ENCODE measurements around the gene UQCRC1.

Gene UQCRC1

DNA sequence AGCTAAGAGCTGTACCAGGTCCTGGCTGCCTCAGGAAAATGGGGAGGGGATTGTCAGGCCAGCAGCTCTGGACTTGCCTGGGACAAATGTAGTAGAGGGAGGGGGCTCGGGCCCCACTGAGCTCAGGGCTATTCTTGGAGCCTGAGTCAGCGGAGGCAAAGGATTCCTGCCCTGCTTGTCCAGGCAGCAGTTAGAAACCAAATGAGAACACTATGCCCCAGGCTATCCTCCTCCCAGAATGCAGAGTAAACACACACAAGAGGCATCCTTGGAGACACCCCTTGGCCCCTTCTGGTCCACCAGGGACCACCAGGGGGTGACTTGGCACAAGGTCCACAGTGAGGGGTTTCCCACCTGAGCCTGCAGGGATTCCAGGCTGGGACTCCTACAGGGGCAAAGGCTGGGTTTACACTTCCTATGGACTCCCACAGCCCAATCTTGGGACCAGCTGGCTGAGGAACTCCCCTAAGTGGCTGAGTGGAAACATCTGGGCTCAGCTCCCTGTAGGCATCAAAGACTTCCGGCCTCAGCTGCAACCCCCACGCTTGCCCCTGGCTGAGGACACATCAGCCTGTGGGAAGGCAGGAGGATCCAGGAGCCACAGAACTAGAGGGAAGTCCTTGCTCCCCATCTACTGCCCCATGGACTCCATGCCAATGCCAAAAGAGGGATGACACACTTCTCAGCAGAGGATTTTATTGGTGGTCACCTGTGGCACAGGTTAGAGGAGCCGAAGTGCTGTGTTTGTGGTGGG is 10.9 kb downstream of the UQCRC1 start (continued):
- peak; percentile 64; the same call in 1 of the 2 replicates for TF ChIP-seq ZNF324 (tag by site-specific recombination; IDR thresholded peaks at IDR 0.05)
- TF ChIP-seq ZNF398 (tag by site-specific recombination; IDR thresholded peaks at IDR 0.05): peak; percentile 56; the same call in 1 of the 2 replicates
- no peak for TF ChIP-seq ZBTB7A (tag by site-specific recombination; IDR thresholded peaks at IDR 0.05; ENCODE audit: low read depth)
- peak; percentile 11; the same call in 1 of the 2 replicates for TF ChIP-seq KLF17 (tag by site-specific recombination; IDR thresholded peaks at IDR 0.05)
- TF ChIP-seq ZFHX2 (tag by site-specific recombination; conservative IDR thresholded peaks at IDR 0.05): peak; percentile 72
- TF ChIP-seq ZNF23 (tag by site-specific recombination; IDR thresholded peaks at IDR 0.05; ENCODE audit: borderline replicate concordance): no peak
- no peak for TF ChIP-seq ZNF707 (tag by site-specific recombination; IDR thresholded peaks at IDR 0.05)
- TF ChIP-seq ZNF692 (tag by site-specific recombination; IDR thresholded peaks at IDR 0.05): peak; percentile 71; the same call in 1 of the 2 replicates

- Histone ChIP-seq H3K27ac (ENCODE audit: extremely low read depth, low read depth, low read length) (no peak overlapping the region), H3K4me1 (ENCODE audit: control insufficient read depth, insufficient read depth, low read length) (no peaks in the 10 kb centered on the region; the same call in 1 of the 2 replicates), H3K4me3 (ENCODE audit: low read depth, low read length) (no peak overlapping the region), H3K9me3 (ENCODE audit: control insufficient read depth, insufficient read depth, low read depth, low read length) (no peaks in the 10 kb centered on the region), H3K36me3 (ENCODE audit: control insufficient read depth in 2 of 2, insufficient read depth in 1 of 2, low read length in 2 of 2) (peaks cover 0 to 56% of the 10 kb centered on the region in 2 experiments; a peak in 2 of 3 replicates)
- POLR2A ChIA-PET: interaction anchor here (0.8 to 2.3 kb wide), 2 partner anchors 38 to 60 kb away, joined by 3 to 8 read pairs; partner anchors contain the start of gene SLC26A6
- CTCF ChIA-PET: interaction anchor here (0.5 to 0.7 kb wide), 2 partner anchors 17 to 354 kb away, joined by 3 read pairs; no protein-coding TSS in a partner anchor
- TF ChIP-seq WT1 (tag by site-specific recombination; IDR thresholded peaks at IDR 0.05) (no peak), ZNF785 (tag by site-specific recombination; IDR thresholded peaks at IDR 0.05) (no peak), ZNF138 (tag by site-specific recombination; IDR thresholded peaks at IDR 0.05; ENCODE audit: borderline replicate concordance) (no peak), ZNF600 (tag by site-specific recombination; IDR thresholded peaks at IDR 0.05) (no peak), ZNF623 (tag by site-specific recombination; IDR thresholded peaks at IDR 0.05) (no peak), CTCF (tag by site-specific recombination; IDR thresholded peaks at IDR 0.05) (no peak), ZNF416 (tag by site-specific recombination; IDR thresholded peaks at IDR 0.05) (no peak), EGR2 (tag by site-specific recombination; IDR thresholded peaks at IDR 0.05; ENCODE audit: low read depth) (no peak), ZBTB6 (tag by site-specific recombination; IDR thresholded peaks at IDR 0.05) (no peak), ZNF121 (tag by site-specific recombination; IDR thresholded peaks at IDR 0.05) (no peak), ZNF521 (tag by site-specific recombination; IDR thresholded peaks at IDR 0.05) (no peak), ZNF174 (tag by site-specific recombination; IDR thresholded peaks at IDR 0.05) (no peak), ZNF571 (tag by site-specific recombination; IDR thresholded peaks at IDR 0.05) (no peak), ZNF132 (tag by site-specific recombination; IDR thresholded peaks at IDR 0.05; ENCODE audit: borderline replicate concordance) (no peak), ZNF423 (tag by site-specific recombination; IDR thresholded peaks at IDR 0.05) (no peak), HOXA7 (CRISPR knock-in tag; IDR thresholded peaks at IDR 0.05; ENCODE audit: borderline replicate concordance) (no peak), HOXC10 (CRISPR knock-in tag; IDR thresholded peaks at IDR 0.05) (no peak)
- TF ChIP-seq, protein P1, sequence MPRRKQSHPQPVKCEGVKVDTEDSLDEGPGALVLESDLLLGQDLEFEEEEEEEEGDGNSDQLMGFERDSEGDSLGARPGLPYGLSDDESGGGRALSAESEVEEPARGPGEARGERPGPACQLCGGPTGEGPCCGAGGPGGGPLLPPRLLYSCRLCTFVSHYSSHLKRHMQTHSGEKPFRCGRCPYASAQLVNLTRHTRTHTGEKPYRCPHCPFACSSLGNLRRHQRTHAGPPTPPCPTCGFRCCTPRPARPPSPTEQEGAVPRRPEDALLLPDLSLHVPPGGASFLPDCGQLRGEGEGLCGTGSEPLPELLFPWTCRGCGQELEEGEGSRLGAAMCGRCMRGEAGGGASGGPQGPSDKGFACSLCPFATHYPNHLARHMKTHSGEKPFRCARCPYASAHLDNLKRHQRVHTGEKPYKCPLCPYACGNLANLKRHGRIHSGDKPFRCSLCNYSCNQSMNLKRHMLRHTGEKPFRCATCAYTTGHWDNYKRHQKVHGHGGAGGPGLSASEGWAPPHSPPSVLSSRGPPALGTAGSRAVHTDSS (tag by site-specific recombination; IDR thresholded peaks at IDR 0.05): no peak
- TF ChIP-seq, protein P2, sequence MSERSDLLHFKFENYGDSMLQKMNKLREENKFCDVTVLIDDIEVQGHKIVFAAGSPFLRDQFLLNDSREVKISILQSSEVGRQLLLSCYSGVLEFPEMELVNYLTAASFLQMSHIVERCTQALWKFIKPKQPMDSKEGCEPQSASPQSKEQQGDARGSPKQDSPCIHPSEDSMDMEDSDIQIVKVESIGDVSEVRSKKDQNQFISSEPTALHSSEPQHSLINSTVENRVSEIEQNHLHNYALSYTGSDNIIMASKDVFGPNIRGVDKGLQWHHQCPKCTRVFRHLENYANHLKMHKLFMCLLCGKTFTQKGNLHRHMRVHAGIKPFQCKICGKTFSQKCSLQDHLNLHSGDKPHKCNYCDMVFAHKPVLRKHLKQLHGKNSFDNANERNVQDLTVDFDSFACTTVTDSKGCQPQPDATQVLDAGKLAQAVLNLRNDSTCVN (tag by site-specific recombination; optimal IDR thresholded peaks at IDR 0.05): no peak
Measured at GRCh38 chr3:48597408-48597800, 12.0 kb downstream of the UQCRC1 start.
